ENCODE data around the gene NOA1. TPM values are rescaled to one million over a fixed set of nuclear protein-coding genes. Genes with fewer than 3 reads are reported as not detected.

NOA1 gene
- total RNA-seq, 1 donor from 2014 or later = 13.0 TPM

- no peaks in the 10 kb centered on the region for H3K27me3 ChIP-seq (ENCODE audit: low read depth)
- H3K9me3 ChIP-seq (replicated peaks) = peaks cover 16% of the 10 kb centered on the region
- DNase-seq = no peak
- no peak overlapping the region for H3K27ac ChIP-seq (replicated peaks)
- TF ChIP-seq CTCF (IDR thresholded peaks at IDR 0.05; ENCODE audit: borderline replicate concordance) = no peak
- no peak overlapping the region for H3K4me3 ChIP-seq
- H3K4me1 ChIP-seq = peaks cover 33% of the 10 kb centered on the region
- intact Hi-C loops (cut with micrococcal nuclease) = no loop called here
- H3K36me3 ChIP-seq = peaks cover 61% of the 10 kb centered on the region
These were observed 4.1 kb downstream of the NOA1 start for GRCh38 chr4:56973336-56973735.

DNA sequence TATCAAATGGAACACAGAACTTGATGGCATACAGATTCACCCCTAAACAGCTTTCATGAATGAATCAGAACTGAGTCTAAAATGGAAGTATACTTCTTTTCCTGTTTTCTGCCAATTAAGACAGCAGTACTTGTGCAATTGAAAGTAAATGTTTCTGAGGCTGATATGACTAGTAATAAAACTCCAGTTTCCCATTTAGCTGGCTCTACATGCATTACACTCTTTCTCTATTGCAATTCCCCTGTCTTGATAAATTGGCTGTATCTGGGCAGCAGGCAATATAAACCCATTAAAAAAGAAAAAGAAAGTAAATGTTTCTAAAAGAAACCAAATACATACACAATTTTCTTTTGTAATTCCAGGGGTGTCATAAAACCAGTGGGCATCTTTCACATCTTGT lies 4.6 kb downstream of the NOA1 start:
- H3K27me3 ChIP-seq (ENCODE audit: low read depth) = no peaks in the 10 kb centered on the region
- DNase-seq = no peak
- intact Hi-C loops (cut with micrococcal nuclease) = no loop called here
- no peak overlapping the region for H3K27ac ChIP-seq (replicated peaks)
- H3K36me3 ChIP-seq = peaks cover 66% of the 10 kb centered on the region
- TF ChIP-seq CTCF (IDR thresholded peaks at IDR 0.05; ENCODE audit: borderline replicate concordance) = no peak
- no peak overlapping the region for H3K4me3 ChIP-seq
- peaks cover 28% of the 10 kb centered on the region for H3K4me1 ChIP-seq
- peaks cover 16% of the 10 kb centered on the region for H3K9me3 ChIP-seq (replicated peaks)

GRCh38 chr4:56972389-56972788 lies 5.0 kb downstream of the NOA1 start:
- H3K36me3 ChIP-seq = peaks cover 70% of the 10 kb centered on the region

GRCh38 chr4:56971383-56971782 lies 6.0 kb downstream of the NOA1 start:
- Histone ChIP-seq H3K36me3 (peaks cover 80% of the 10 kb centered on the region), H3K9me3 (replicated peaks) (peaks cover 16% of the 10 kb centered on the region)
- intact Hi-C loops (cut with micrococcal nuclease) = no loop called here

More at GRCh38 chr4:56972389-56972788, 5.0 kb downstream of the NOA1 start:
- no peaks in the 10 kb centered on the region for H3K27me3 ChIP-seq (ENCODE audit: low read depth)
- no peak overlapping the region for H3K27ac ChIP-seq (replicated peaks)
- peaks cover 16% of the 10 kb centered on the region for H3K9me3 ChIP-seq (replicated peaks)
- peaks cover 27% of the 10 kb centered on the region for H3K4me1 ChIP-seq
- DNase-seq = no peak
- no peak for TF ChIP-seq CTCF (IDR thresholded peaks at IDR 0.05; ENCODE audit: borderline replicate concordance)
- no peak overlapping the region for H3K4me3 ChIP-seq
- intact Hi-C loops (cut with micrococcal nuclease) = no loop called here

DNA sequence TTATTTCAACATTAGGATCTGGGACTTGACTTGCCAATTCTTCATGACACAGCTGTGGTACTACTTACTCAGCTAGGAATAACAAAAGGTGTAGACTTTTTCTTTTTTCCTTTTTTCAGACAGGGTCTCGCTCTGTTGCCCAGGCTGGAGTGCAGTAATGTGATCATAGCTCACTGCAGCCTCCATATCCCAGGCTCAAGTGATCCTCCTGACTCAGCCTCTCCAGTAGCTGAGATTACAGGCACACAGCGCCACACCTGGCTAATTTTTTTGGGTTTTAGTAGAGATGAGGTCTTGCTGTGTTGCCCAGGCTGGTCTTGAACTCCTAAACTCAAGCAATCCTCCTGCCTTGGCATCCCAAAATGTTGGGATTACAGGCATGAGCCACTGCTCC lies 16.3 kb downstream of the NOA1 start:
- intact Hi-C loops (cut with micrococcal nuclease) = no loop called here
- Histone ChIP-seq H3K4me1 (peaks cover 8% of the 10 kb centered on the region), H3K27ac (replicated peaks) (no peak overlapping the region), H3K36me3 (peaks cover 56% of the 10 kb centered on the region), H3K27me3 (ENCODE audit: low read depth) (no peaks in the 10 kb centered on the region), H3K9me3 (replicated peaks) (no peaks in the 10 kb centered on the region), H3K4me3 (no peak overlapping the region)
- DNase-seq = no peak
- TF ChIP-seq CTCF (IDR thresholded peaks at IDR 0.05; ENCODE audit: borderline replicate concordance) = no peak

More at GRCh38 chr4:56971383-56971782, 6.0 kb downstream of the NOA1 start:
- Histone ChIP-seq H3K4me3 (no peak overlapping the region), H3K27ac (replicated peaks) (no peak overlapping the region), H3K4me1 (peaks cover 18% of the 10 kb centered on the region), H3K27me3 (ENCODE audit: low read depth) (no peaks in the 10 kb centered on the region)
- no peak for TF ChIP-seq CTCF (IDR thresholded peaks at IDR 0.05; ENCODE audit: borderline replicate concordance)
- DNase-seq = no peak

- TF ChIP-seq CTCF (IDR thresholded peaks at IDR 0.05; ENCODE audit: borderline replicate concordance) = no peak
These were observed 18.3 kb downstream of the NOA1 start for GRCh38 chr4:56959100-56959499.

More at GRCh38 chr4:56959100-56959499, 18.3 kb downstream of the NOA1 start:
- H3K9me3 ChIP-seq (replicated peaks) = no peaks in the 10 kb centered on the region
- H3K27me3 ChIP-seq (ENCODE audit: low read depth) = no peaks in the 10 kb centered on the region
- H3K36me3 ChIP-seq = peaks cover 36% of the 10 kb centered on the region
- intact Hi-C loops (cut with micrococcal nuclease) = no loop called here
- DNase-seq = no peak
- H3K27ac ChIP-seq (replicated peaks) = no peak overlapping the region
- H3K4me3 ChIP-seq = no peak overlapping the region
- peaks cover 8% of the 10 kb centered on the region for H3K4me1 ChIP-seq

Data from left ventricle myocardium inferior (tissue), 1 donor.